ENCODE results near the gene COL10A1. TPM values are rescaled to one million over a fixed set of nuclear protein-coding genes. Genes with fewer than 3 reads are reported as not detected.

COL10A1 gene
- total RNA-seq, 1 donor from 2014 or later = 0.10 TPM

GRCh38 chr6:116111552-116112528 is 14.1 kb downstream of the COL10A1 start:
- Mint-ChIP-seq H3K27ac (ENCODE audit: unreplicated experiment) (no peak overlapping the region), H3K27me3 (ENCODE audit: low read depth) (no peaks in the 10 kb centered on the region), H3K9me3 (ENCODE audit: low read depth) (no peaks in the 10 kb centered on the region), H3K36me3 (ENCODE audit: low read depth) (peaks cover 21% of the 10 kb centered on the region), H3K4me3 (ENCODE audit: unreplicated experiment) (no peak overlapping the region), H3K4me1 (ENCODE audit: low read depth) (peaks cover 8% of the 10 kb centered on the region)
- peak; percentile 74 for TF ChIP-seq CTCF (IDR thresholded peaks at IDR 0.05)
- DNase-seq (ENCODE audit: low spot score) = no peak

DNA sequence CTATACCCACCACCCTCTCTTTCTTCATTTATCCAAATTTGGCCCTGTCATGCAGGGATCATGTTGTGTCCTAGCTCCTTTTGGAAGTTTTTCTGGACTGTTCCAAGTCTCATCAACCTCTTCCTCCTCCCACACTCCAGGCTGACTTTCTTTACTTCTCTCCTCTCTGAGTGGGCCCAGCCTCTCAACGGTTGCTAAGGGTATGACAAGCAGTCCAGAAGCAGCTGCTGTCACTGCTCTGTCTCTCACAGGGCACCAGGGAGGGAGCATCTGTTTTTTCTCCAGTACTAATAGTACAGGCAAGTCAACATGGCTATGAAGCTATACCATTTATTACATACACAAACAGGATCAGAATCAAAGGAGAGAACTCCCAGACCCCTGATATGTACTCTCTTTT is 17.1 kb downstream of the COL10A1 start:
- Mint-ChIP-seq H3K4me3 (ENCODE audit: unreplicated experiment) (no peak overlapping the region), H3K4me1 (ENCODE audit: low read depth) (peaks cover 21% of the 10 kb centered on the region), H3K27me3 (ENCODE audit: low read depth) (no peaks in the 10 kb centered on the region), H3K36me3 (ENCODE audit: low read depth) (peaks cover 21% of the 10 kb centered on the region), H3K9me3 (ENCODE audit: low read depth) (no peaks in the 10 kb centered on the region), H3K27ac (ENCODE audit: unreplicated experiment) (no peak overlapping the region)
- no peak for DNase-seq (ENCODE audit: low spot score)
- no peak for TF ChIP-seq CTCF (IDR thresholded peaks at IDR 0.05)

DNA sequence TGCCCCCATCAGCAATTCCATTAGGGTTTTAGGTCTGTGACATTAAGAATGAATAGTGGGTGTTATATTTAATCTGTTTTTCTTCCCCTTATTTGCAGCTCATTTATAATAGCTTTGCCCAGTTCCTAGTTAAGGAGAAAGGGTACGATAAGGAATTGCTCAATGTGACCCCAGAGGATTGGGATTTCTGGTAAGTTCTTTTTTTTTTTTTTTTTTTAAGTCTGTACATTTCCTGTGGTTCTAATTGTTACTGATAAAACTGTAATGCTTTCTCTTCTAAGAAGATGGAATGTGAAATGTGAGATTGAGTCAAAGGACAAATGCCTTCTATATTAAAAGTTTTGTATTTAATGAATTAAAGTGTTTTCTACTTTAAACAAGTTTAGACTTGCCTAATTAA is 19.8 kb downstream of the COL10A1 start:
- Mint-ChIP-seq H3K36me3 (ENCODE audit: low read depth) (peaks cover 17% of the 10 kb centered on the region), H3K27me3 (ENCODE audit: low read depth) (no peaks in the 10 kb centered on the region), H3K4me3 (ENCODE audit: unreplicated experiment) (no peak overlapping the region), H3K27ac (ENCODE audit: unreplicated experiment) (no peak overlapping the region), H3K9me3 (ENCODE audit: low read depth) (no peaks in the 10 kb centered on the region), H3K4me1 (ENCODE audit: low read depth) (peaks cover 34% of the 10 kb centered on the region)
- DNase-seq (ENCODE audit: low spot score) = no peak
- no peak for TF ChIP-seq CTCF (IDR thresholded peaks at IDR 0.05)

DNA sequence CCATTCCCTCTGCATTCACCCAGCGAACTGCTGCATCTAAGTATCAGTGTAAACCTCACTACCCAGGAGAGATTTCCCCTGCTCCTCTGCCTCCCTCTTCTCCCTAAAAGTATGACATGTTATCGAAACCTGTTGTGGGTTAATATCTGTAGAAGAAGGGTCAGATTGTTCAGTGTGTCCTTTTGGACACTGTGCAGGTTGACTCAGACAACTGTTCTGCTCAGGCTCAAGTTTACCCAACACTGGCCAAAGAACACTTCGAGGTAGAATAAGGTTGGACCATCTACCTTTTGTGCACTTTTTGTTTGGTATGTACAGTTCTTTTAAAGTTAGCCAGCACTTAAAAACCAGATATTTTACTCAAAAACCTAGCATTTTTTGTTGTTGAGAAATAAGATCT is 20.7 kb downstream of the COL10A1 start:
- peaks cover 11% of the 10 kb centered on the region for H3K36me3 Mint-ChIP-seq (ENCODE audit: low read depth)
- peaks cover 37% of the 10 kb centered on the region for H3K4me1 Mint-ChIP-seq (ENCODE audit: low read depth)
- TF ChIP-seq CTCF (IDR thresholded peaks at IDR 0.05) = no peak
- H3K27ac Mint-ChIP-seq (ENCODE audit: unreplicated experiment) = no peak overlapping the region
- no peak overlapping the region for H3K4me3 Mint-ChIP-seq (ENCODE audit: unreplicated experiment)
- no peaks in the 10 kb centered on the region for H3K9me3 Mint-ChIP-seq (ENCODE audit: low read depth)
- no peaks in the 10 kb centered on the region for H3K27me3 Mint-ChIP-seq (ENCODE audit: low read depth)
- no peak for DNase-seq (ENCODE audit: low spot score)

GRCh38 chr6:116104636-116105035 is 21.3 kb downstream of the COL10A1 start:
- TF ChIP-seq CTCF (IDR thresholded peaks at IDR 0.05) = no peak
- H3K27ac Mint-ChIP-seq (ENCODE audit: unreplicated experiment) = no peak overlapping the region
- no peaks in the 10 kb centered on the region for H3K9me3 Mint-ChIP-seq (ENCODE audit: low read depth)
- peaks cover 10% of the 10 kb centered on the region for H3K36me3 Mint-ChIP-seq (ENCODE audit: low read depth)
- H3K4me3 Mint-ChIP-seq (ENCODE audit: unreplicated experiment) = no peak overlapping the region
- DNase-seq (ENCODE audit: low spot score) = no peak
- no peaks in the 10 kb centered on the region for H3K27me3 Mint-ChIP-seq (ENCODE audit: low read depth)
- H3K4me1 Mint-ChIP-seq (ENCODE audit: low read depth) = peaks cover 40% of the 10 kb centered on the region
